Retinal pigment epithelial cell (primary cell): ENCODE results near the gene OSBPL7.

Experiments used
- DNase-seq: peaks from one replicate; pipeline ENCODE4 v3.0.0-alpha.2; 2010; ENCODE audit warnings: low read depth
- H3K4me3 ChIP-seq: 2 replicates; pipeline ENCODE4 v1.5.1; 2011; ENCODE audit warnings: mild to moderate bottlenecking, low read length, control low read depth, moderate library complexity
- CTCF ChIP-seq: conservative IDR thresholded peaks from 2 replicates; pipeline ENCODE4 v1.5.1; 2011; ENCODE audit warnings: low read depth, low read length, control low read depth, inconsistent platforms

Gene OSBPL7

GRCh38 chr17:47763913-47764582 is 57.5 kb downstream of the OSBPL7 start:
- TF ChIP-seq CTCF: no peak
- no peak overlapping the region for H3K4me3 ChIP-seq
- DNase-seq: no peak

DNA sequence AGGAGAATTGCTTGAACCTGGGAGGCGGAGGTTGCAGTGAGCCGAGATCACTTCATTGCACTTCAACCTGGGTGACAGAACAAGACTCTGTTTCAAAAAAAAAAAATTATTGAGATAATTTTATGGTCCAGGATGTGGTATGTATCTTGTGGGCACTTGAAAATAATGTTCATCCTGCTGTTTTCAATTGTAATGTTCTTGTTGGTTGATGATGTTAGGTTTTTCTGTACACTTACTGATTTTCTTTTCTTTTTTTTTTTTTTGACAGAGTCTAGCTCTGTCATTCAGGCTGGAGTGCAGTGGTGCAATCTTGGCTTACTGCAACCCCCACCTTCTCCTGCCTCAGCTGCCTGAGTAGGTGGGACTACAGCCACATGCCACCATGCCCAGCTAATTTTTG is 58.9 kb downstream of the OSBPL7 start:
- TF ChIP-seq CTCF: no peak

GRCh38 chr17:47760409-47761140 is 61.0 kb downstream of the OSBPL7 start:
- no peak overlapping the region for H3K4me3 ChIP-seq
- TF ChIP-seq CTCF: no peak
- no peak for DNase-seq

More for the DNA sequence above, 58.9 kb downstream of the OSBPL7 start:
- no peak for DNase-seq
- H3K4me3 ChIP-seq: no peak overlapping the region

DNA sequence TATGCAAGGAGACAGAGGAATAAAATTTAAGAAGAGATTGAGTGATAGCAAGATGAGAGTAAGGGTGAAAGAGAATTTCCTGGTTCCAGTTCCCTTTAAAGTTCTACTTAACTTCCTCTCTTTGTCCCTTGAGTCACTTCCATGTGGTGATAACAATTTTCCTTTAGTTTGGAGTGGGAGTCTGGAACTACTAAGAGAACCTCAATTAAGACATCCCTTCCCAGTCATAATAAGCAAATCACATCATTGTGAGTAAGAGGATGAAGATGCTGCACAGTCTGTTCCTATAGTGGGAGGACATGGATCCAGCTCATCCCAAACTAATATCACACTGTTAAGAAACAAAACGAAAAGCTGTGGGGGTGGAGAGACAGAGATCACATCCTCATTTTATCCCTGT is 64.2 kb downstream of the OSBPL7 start:
- no peak overlapping the region for H3K4me3 ChIP-seq
- TF ChIP-seq CTCF: no peak
- no peak for DNase-seq
